Lower lobe of right lung (tissue), 2 donors: ENCODE data around the gene TENM3. TPM values are rescaled to one million over a fixed set of nuclear protein-coding genes. Genes with fewer than 3 reads are reported as not detected.

Experiments
- ATAC-seq, 2 donors: fragments of 200-7000 bp; cut with Tn5 transposase; one replicate each; pipeline ENCODE4 v1.9.1; 2020 to 2022; ENCODE audit warnings: mild to moderate bottlenecking in 2 of 2, moderate library complexity in 2 of 2
- DNase-seq: peaks from one replicate; pipeline ENCODE4 v3.0.0-alpha.2; 2020
- H3K27ac ChIP-seq: fragments of 200-600 bp; one replicate; pipeline ENCODE4 v1.8.0; 2022
- H3K27me3 ChIP-seq: fragments of 200-600 bp; one replicate; pipeline ENCODE4 v1.8.0; 2022; ENCODE audit warnings: low read depth
- H3K36me3 ChIP-seq: fragments of 200-600 bp; one replicate; pipeline ENCODE4 v1.8.0; 2022; ENCODE audit warnings: mild to moderate bottlenecking
- H3K4me1 ChIP-seq: fragments of 200-600 bp; one replicate; pipeline ENCODE4 v1.8.0; 2022
- H3K4me3 ChIP-seq: fragments of 200-600 bp; one replicate; pipeline ENCODE4 v1.8.0; 2022; ENCODE audit warnings: mild to moderate bottlenecking
- H3K9me3 ChIP-seq: fragments of 200-600 bp; one replicate; pipeline ENCODE4 v1.8.0; 2022
- CTCF ChIP-seq: fragments of 200-600 bp; IDR thresholded peaks from one replicate; pipeline ENCODE4 v1.8.0; 2022; ENCODE audit warnings: antibody characterized with exemption, mild to moderate bottlenecking
- intact Hi-C: fragments of 100-400 bp; cut with DNase I; formaldehyde crosslinking; loops from one replicate; pipeline ENCODE4 v1.11.0; 2022
- total RNA-seq: library from RNA; stranded (reverse); fragmentation: NEBNext Ultra II Directional; extraction: Animal tissue kit (Norgen Biotek cat#: 25700); gene quantifications from one replicate; pipeline ENCODE4 v1.2.1, GENCODE V29; 2021
- donor health status: DM: no; HTN: yes; CAD: no; lungs with severe emphysema.

The TENM3 gene
- total RNA-seq, 1 donor from 2014 or later: 1.9 TPM

- no peaks in the 10 kb centered on the region for H3K36me3 ChIP-seq
- H3K27ac ChIP-seq: no peak overlapping the region
- H3K4me3 ChIP-seq: no peak overlapping the region
- no peak for TF ChIP-seq CTCF
- no peaks in the 10 kb centered on the region for H3K9me3 ChIP-seq
- no peak for DNase-seq
- intact Hi-C loops: no loop called here
- no peaks in the 10 kb centered on the region for H3K4me1 ChIP-seq
- no peaks in the 10 kb centered on the region for H3K27me3 ChIP-seq
- ATAC-seq: no peak
These were observed 497.1 kb downstream of the TENM3 start for GRCh38 chr4:182740256-182740655.

GRCh38 chr4:182741054-182741453 lies 497.9 kb downstream of the TENM3 start:
- Histone ChIP-seq H3K27me3 (no peaks in the 10 kb centered on the region), H3K36me3 (no peaks in the 10 kb centered on the region), H3K9me3 (no peaks in the 10 kb centered on the region), H3K27ac (no peak overlapping the region), H3K4me1 (no peaks in the 10 kb centered on the region), H3K4me3 (no peak overlapping the region)
- DNase-seq (no peak), ATAC-seq (no peak)
- TF ChIP-seq CTCF: no peak
- intact Hi-C loops: no loop called here

GRCh38 chr4:182741914-182742313 lies 498.7 kb downstream of the TENM3 start:
- no peak for TF ChIP-seq CTCF
- intact Hi-C loops: no loop called here
- Histone ChIP-seq H3K9me3 (no peaks in the 10 kb centered on the region), H3K36me3 (no peaks in the 10 kb centered on the region), H3K27me3 (no peaks in the 10 kb centered on the region), H3K4me3 (no peak overlapping the region), H3K4me1 (no peaks in the 10 kb centered on the region), H3K27ac (no peak overlapping the region)
- ATAC-seq: no peak
- DNase-seq: no peak

GRCh38 chr4:182743815-182744214 lies 500.6 kb downstream of the TENM3 start:
- Histone ChIP-seq H3K27ac (no peak overlapping the region), H3K27me3 (no peaks in the 10 kb centered on the region), H3K9me3 (no peaks in the 10 kb centered on the region), H3K4me1 (no peaks in the 10 kb centered on the region), H3K4me3 (no peak overlapping the region), H3K36me3 (no peaks in the 10 kb centered on the region)
- intact Hi-C loops: no loop called here
- DNase-seq (no peak), ATAC-seq (no peak)
- no peak for TF ChIP-seq CTCF

DNA sequence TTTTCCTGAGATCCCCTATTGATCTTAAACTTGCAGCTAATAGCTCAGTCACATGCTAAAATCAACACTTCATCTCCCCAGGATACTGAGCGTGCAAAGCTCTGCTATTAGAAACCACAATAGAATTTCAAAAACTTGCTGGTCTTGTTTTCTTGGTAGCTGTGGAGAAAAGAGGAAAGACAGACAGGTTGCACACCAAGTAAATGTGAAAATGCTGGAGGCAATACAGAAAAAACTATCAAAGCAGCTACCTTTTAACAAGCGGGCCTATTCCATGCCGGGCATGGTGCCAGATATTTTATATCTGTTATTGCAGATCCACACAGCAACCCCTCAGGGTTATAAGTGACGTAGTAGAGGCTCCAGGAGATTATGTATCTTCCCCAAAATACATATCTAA lies 502.0 kb downstream of the TENM3 start:
- intact Hi-C loops: no loop called here
- no peak for TF ChIP-seq CTCF
- no peak overlapping the region for H3K4me3 ChIP-seq
- no peak overlapping the region for H3K27ac ChIP-seq
- ATAC-seq (no peak), DNase-seq (no peak)
- no peaks in the 10 kb centered on the region for H3K36me3 ChIP-seq
- H3K9me3 ChIP-seq: no peaks in the 10 kb centered on the region
- no peaks in the 10 kb centered on the region for H3K4me1 ChIP-seq
- no peaks in the 10 kb centered on the region for H3K27me3 ChIP-seq

DNA sequence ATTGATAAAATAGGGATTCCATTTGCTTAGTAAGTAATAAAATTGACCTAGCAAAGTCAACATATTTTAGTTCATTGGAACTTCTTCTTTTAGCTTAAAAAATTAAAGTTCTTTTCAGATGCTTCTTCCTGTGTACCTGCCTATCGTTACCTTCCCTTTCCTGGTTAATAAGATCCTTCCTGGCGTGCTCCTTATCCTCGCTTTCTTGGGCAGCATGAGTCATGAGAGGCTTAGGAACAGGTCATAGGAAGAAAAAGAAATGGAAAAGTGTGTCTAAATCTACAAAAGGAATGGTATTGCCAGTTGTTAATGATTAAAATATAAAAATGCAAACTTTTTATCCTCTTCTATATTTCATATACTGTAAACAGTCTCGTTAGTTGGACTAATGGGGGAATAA lies 503.7 kb downstream of the TENM3 start:
- intact Hi-C loops: no loop called here
- TF ChIP-seq CTCF: no peak
- ATAC-seq (no peak), DNase-seq (no peak)
- H3K27ac ChIP-seq: no peak overlapping the region
- no peaks in the 10 kb centered on the region for H3K9me3 ChIP-seq
- no peaks in the 10 kb centered on the region for H3K27me3 ChIP-seq
- no peaks in the 10 kb centered on the region for H3K4me1 ChIP-seq
- no peaks in the 10 kb centered on the region for H3K36me3 ChIP-seq
- H3K4me3 ChIP-seq: no peak overlapping the region
